AG10803 (cell line): Measurements from ENCODE around the gene FRMD7.
A peak's percentile ranks its signal among the peaks of the same experiment; 100 is the strongest.

Source experiments
- DNase-seq: peaks from one replicate; pipeline ENCODE4 v3.0.0; 2010; ENCODE audit warnings: low read depth
- H3K4me3 ChIP-seq: 2 replicates; pipeline ENCODE4 v1.5.1; 2011; ENCODE audit warnings: mild to moderate bottlenecking, low read length, control low read depth
- TF ChIP-seq, protein P1 (sequence below): conservative IDR thresholded peaks from 2 replicates; pipeline ENCODE4 v1.5.1; 2011; ENCODE audit warnings: mild to moderate bottlenecking, low read length, control low read depth, inconsistent platforms

Gene FRMD7

GRCh38 chrX:132077912-132078311, 49.9 kb downstream of the FRMD7 start:
- H3K4me3 ChIP-seq = no peak overlapping the region
- no peak for DNase-seq
- TF ChIP-seq, protein P1, sequence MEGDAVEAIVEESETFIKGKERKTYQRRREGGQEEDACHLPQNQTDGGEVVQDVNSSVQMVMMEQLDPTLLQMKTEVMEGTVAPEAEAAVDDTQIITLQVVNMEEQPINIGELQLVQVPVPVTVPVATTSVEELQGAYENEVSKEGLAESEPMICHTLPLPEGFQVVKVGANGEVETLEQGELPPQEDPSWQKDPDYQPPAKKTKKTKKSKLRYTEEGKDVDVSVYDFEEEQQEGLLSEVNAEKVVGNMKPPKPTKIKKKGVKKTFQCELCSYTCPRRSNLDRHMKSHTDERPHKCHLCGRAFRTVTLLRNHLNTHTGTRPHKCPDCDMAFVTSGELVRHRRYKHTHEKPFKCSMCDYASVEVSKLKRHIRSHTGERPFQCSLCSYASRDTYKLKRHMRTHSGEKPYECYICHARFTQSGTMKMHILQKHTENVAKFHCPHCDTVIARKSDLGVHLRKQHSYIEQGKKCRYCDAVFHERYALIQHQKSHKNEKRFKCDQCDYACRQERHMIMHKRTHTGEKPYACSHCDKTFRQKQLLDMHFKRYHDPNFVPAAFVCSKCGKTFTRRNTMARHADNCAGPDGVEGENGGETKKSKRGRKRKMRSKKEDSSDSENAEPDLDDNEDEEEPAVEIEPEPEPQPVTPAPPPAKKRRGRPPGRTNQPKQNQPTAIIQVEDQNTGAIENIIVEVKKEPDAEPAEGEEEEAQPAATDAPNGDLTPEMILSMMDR = no peak

DNA sequence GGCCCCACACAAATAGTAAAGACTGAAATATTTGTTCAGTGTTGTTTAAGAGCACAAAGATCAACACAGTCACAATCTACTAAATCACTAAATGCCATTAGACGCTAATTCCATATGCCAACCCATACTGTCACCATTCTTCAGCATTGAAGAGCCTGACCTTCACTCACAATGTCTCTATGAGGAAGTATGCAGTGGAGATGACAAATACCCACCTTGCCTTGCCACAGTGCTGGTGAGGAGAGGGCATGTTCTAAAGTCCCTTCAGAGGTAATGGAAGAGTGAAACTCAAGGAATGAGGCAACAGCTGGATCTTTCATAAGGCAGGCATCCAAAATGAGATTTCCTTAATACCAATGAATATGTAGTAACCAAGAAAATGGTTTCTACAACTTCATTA, 50.4 kb downstream of the FRMD7 start:
- TF ChIP-seq, protein P1 = no peak
- DNase-seq = no peak
- no peak overlapping the region for H3K4me3 ChIP-seq

- peak; percentile 12 for DNase-seq
- H3K4me3 ChIP-seq = no peak overlapping the region
- TF ChIP-seq, protein P1 = peak; percentile 33
These were observed 56.6 kb downstream of the FRMD7 start for GRCh38 chrX:132071254-132071653.

DNA sequence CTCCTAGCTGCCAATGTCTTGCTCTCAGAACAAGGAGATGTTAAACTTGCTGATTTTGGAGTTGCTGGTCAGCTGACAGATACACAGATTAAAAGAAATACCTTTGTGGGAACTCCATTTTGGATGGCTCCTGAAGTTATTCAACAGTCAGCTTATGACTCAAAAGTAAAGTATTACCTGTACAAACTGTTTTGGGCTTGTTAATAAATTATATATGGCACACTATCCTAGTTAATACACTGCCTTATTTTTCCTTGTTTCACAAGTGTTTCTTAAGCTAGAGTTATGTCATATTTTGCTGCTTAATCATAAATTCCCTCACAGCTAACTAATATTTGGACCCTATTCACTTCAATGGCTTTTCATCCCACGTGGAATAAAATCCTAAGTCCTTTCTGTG, 59.4 kb downstream of the FRMD7 start:
- no peak overlapping the region for H3K4me3 ChIP-seq
- TF ChIP-seq, protein P1 = no peak
- DNase-seq = no peak

GRCh38 chrX:132063862-132064261, 64.0 kb downstream of the FRMD7 start:
- DNase-seq = no peak
- TF ChIP-seq, protein P1 = no peak
- H3K4me3 ChIP-seq = no peak overlapping the region

DNA sequence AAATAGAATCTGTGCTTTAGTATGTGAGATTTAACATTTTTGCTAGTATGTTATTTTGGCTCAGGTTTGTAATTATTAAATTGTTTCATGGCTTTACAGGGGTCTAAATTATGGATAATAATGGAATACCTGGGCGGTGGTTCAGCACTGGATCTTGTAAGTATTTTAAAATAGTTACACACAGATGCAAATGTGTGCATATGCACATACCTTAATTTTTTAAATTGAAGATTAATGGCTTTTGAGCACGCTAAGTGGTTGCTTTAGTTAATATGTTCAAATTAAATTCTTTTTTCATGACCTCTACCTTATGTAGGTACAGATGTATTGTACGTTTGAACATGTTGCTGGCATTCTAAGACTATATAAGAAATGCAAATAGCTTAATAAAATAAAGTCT, 64.5 kb downstream of the FRMD7 start:
- TF ChIP-seq, protein P1 = no peak
- DNase-seq = no peak
- no peak overlapping the region for H3K4me3 ChIP-seq

GRCh38 chrX:132059973-132060540, 67.8 kb downstream of the FRMD7 start:
- TF ChIP-seq, protein P1 = no peak
- no peak for DNase-seq
- H3K4me3 ChIP-seq = no peak overlapping the region
